NCI-H2227 (cell line): ENCODE measurements around the gene STK40.

Source experiments
- DNase-seq: peaks from one replicate; lab custom pipeline; 2025; ENCODE audit not compliant: unreplicated experiment; lab: John Stamatoyannopoulos, UW

STK40 gene

GRCh38 chr1:36377791-36378492 is 7.8 kb downstream of the STK40 start:
- no peak for DNase-seq

DNA sequence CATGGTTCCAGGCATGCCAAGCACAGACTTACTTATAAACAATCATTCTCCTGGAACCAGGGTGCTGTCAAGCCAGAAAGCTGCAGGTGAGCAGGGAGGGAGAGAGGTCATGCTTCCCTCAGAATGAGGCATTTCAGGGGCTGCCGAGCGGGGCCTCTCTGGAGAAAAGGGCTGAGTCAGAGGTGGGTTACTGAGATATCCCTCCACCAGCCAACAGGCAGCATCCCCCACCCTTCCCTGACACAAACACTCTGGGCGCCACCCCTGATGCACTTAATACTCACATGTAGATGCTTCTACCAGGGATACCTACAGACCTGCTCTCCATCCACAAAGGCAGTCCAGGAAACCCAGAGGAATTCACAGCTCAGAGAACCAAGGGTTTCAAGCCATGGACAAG is 13.1 kb downstream of the STK40 start:
- no peak for DNase-seq

DNA sequence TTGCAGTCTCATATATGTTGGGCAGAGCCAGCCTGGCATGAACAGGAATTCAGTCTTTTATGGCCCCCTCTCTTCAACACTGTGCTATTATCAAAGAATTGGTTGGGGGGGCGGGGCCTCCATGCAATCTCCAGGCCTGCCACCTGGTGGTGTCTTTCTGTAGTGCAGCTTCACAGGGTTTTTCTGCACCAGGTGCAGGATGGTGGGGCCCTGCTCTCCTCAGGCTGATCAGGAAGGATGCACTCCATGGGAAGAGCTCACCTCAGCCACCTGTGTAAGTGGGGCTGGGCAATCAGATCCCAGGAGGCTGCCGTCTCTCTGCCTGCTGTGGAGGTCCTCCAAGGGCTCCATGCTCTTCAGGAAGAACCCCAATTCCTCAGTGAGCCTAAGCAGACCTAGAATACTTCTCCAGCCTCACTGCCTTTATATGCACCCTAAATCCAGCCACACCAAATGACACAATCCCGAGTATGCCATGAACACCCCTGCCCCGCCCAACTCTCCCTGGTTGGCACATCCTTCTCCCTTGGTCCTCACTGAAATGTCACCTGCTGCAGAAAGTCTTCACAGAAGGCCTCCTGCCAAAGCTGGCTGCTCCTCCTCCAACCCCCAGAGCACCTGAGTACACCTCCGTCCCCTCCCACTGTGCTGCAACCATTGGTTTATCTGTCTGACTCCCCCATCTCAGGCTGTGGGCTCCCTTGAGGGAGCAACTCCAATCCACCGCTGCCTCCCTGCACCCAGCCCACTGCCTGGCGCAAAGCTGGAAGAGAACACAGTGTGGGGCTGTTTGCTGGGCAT is 16.5 kb downstream of the STK40 start:
- DNase-seq, result peak; percentile 85

GRCh38 chr1:36367798-36368197 is 17.9 kb downstream of the STK40 start:
- DNase-seq, result no peak

- DNase-seq, result no peak
Observed at GRCh38 chr1:36367066-36367465, 18.7 kb downstream of the STK40 start.

- peak; percentile 91 for DNase-seq
Observed at GRCh38 chr1:36366091-36366661, 19.5 kb downstream of the STK40 start.

DNA sequence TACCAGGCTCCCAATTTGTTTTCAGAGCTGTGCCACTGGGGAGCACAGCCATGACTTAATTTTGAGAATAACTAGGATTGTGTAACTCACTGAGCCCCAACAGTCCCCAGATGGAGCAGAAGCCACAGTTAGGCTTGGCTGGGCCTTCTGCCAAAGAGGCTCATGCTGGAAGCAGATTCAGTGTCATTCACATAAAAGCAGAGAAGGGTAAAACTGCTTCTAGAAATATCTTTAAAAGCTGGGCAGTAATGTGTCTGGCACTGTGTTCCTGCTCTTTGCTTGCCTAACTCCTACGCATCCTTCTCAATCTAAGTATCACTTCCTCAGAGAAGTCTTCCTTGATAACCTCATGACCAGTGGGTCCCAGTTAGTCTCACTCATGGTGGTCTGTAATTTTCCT is 20.3 kb downstream of the STK40 start:
- no peak for DNase-seq

GRCh38 chr1:36359911-36360550 is 25.7 kb downstream of the STK40 start:
- no peak for DNase-seq

- no peak for DNase-seq
Observed at GRCh38 chr1:36359383-36359782, 26.3 kb downstream of the STK40 start.

- no peak for DNase-seq
Observed at GRCh38 chr1:36358514-36359084, 27.1 kb downstream of the STK40 start.

GRCh38 chr1:36355811-36356210 is 29.9 kb downstream of the STK40 start:
- DNase-seq, result no peak

GRCh38 chr1:36354486-36354885 is 31.2 kb downstream of the STK40 start:
- DNase-seq, result no peak

DNA sequence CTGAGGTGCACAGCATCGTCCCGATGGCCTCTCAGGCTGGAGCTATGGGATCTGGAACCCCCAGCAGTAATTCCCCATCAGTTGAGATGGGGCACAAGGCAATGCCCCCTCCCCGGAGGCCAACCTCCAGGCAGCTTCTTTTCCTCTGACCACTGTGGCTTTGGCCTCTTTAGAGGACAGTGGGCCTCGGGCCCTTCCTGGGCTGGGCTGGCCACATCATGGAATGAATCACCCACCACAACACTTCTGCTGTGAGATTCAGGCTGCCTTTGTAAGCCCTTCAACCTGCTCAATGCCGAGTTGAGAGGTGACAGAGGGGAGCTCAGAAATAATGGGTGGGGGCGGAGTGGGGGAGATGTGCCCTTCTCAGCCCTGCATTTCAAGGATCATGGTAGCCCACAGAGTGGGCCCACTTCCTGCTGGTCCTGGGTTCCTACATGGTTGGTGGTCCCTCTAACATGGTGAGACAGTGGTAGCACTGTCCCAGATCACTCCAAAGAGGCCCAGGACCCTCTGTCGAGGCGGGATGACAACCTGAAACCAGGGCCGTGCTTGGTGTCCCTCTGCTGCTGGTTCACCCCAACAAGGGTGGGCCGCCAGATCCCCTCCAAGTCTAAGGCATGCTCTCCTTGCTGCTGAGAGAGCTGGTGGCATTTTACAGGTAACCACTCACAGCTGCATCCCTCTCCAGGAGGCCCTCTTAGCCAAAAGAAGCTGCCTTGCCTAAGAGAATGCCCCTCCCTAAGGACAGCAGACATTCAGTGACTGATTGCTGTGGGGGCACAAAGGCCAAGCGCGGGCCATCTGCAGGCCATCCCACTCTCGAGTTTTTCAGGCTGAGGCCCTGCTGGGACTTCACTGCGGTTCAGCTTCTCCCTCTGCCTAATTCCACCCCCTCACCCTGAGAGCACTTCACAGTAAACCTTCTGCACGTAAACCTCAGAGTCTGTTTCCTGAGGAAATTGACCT is 32.5 kb downstream of the STK40 start:
- DNase-seq, result no peak

- DNase-seq, result no peak
Observed at GRCh38 chr1:36352125-36352909, 33.4 kb downstream of the STK40 start.

GRCh38 chr1:36351227-36351977 is 34.3 kb downstream of the STK40 start:
- peak; percentile 53 for DNase-seq

DNA sequence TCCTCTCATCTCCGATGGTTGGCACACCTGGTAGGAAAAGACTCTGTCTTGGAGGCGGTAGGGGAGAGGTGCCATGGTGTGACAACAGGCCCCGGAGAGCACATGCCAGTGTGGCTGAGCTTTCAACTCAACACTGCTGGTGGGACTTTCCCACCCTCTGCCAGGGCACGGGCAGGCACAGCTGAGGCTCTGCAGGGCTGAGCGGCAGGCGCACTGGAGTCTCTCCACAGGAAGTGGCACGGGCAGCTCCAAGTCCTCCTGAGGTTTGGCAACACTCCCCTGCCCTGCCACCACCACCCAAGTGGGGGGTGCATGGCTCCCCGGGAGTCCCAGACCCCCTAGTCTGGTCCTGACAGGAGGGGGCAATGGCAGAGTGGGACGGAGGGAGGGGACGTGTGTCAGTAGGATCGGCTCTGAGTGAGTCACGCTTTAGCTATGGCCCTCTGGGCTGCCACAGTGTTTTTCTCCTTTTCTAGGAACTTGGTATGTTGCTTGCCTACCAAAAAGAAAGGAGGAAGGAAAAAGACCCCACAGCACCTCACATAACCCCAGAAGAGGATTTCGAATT is 35.0 kb downstream of the STK40 start:
- no peak for DNase-seq

DNA sequence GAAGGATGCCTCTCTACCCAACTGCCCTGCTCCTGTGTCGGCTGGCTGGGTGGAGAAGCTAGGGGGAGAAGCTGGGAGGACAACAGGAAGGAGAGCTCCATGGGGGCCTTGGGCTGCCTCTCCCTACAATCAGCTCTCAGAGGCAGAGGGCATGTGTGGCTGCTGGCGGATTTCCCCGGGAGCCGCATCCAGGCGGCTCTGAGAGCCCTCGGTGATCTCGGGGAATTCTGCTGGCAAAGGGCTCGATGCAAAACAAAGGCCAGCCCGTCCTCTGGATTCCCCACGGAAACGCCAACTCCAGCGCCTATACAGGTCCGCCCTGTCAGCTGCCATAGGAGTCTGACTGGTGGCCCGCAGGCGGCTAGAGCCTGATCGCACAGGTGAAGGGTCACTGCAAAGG is 35.9 kb downstream of the STK40 start:
- DNase-seq, result no peak

DNA sequence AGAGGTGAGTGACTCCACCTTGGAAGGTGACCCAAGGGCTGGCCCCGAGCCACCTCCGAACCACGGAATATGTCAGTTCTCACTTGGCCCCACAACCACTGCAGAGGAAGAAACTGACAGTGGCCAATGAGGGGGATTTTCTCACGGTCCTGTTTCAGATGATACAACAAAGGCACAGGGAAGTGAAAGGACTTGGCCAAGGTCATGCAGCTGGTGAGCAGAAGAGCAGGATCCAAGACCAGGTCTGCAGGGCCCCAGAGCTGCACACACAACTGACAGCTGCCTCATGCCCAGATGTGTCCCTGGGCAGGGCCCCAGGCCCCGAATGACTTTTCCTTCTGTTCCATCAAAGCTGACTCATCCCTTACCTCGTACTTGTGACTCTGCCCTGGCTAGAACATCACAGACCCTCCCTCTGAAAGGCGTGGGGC is 36.5 kb downstream of the STK40 start:
- DNase-seq, result no peak
